DND-41 (cell line): Measurements from ENCODE around the gene ZCCHC2.

ENCODE experiments used
- ATAC-seq: fragments of 200-7000 bp; cut with Tn5 transposase; 3 replicates; pipeline ENCODE4 v1.9.1; 2021; ENCODE audit warnings: low read depth; ENCODE audit not compliant: insufficient read depth
- DNase-seq: peaks from one replicate; pipeline ENCODE4 v3.0.0-alpha.2; 2020
- H2AFZ ChIP-seq: 2 replicates; pipeline ENCODE4 v1.6.0; 2012; ENCODE audit warnings: low read depth, low read length
- H3K27ac ChIP-seq: 2 replicates; pipeline ENCODE4 v1.5.1; 2012; ENCODE audit warnings: low read length, inconsistent platforms
- H3K27me3 ChIP-seq: fragments of 200-600 bp; sonication (generic); 2 replicates; pipeline ENCODE4 v1.6.0; 2012; ENCODE audit warnings: low read length, mild to moderate bottlenecking, inconsistent platforms; ENCODE audit not compliant: insufficient read depth, poor library complexity
- H3K36me3 ChIP-seq: 2 replicates; pipeline ENCODE4 v1.5.1; 2012; ENCODE audit warnings: low read length, inconsistent platforms; ENCODE audit not compliant: insufficient read depth
- H3K4me1 ChIP-seq: 2 replicates; pipeline ENCODE4 v1.5.1; 2012; ENCODE audit warnings: mild to moderate bottlenecking, low read length; ENCODE audit not compliant: insufficient read depth
- H3K4me2 ChIP-seq: 2 replicates; pipeline ENCODE4 v1.6.0; 2012; ENCODE audit warnings: mild to moderate bottlenecking, moderate library complexity, low read length, inconsistent platforms; ENCODE audit not compliant: insufficient read depth
- H3K4me3 ChIP-seq, 2 experiments: fragments of 200-600 bp in 1 of 2; shearing (Covaris generic) in 1 of 2; 2 replicates each; pipeline ENCODE4 v1.5.1; 2012 to 2016; ENCODE audit warnings: inconsistent platforms in 2 of 2, low read length in 2 of 2, mild to moderate bottlenecking in 2 of 2, low read depth in 1 of 2, moderate library complexity in 1 of 2
- H3K79me2 ChIP-seq: 2 replicates; pipeline ENCODE4 v1.6.0; 2012; ENCODE audit warnings: low read length, inconsistent platforms; ENCODE audit not compliant: insufficient read depth
- H3K9ac ChIP-seq: 2 replicates; pipeline ENCODE4 v1.6.0; 2012; ENCODE audit warnings: low read depth, mild to moderate bottlenecking, inconsistent platforms, low read length, moderate library complexity
- H3K9me3 ChIP-seq: 2 replicates; pipeline ENCODE4 v1.5.1; 2012; ENCODE audit warnings: low read length, moderate library complexity, mild to moderate bottlenecking, inconsistent platforms; ENCODE audit not compliant: insufficient read depth, severe bottlenecking
- H4K20me1 ChIP-seq: 2 replicates; pipeline ENCODE4 v1.6.0; 2012; ENCODE audit warnings: low read length; ENCODE audit not compliant: insufficient read depth
- CTCF ChIP-seq: IDR thresholded peaks from 2 replicates; pipeline ENCODE4 v1.5.1; 2012; ENCODE audit warnings: borderline replicate concordance, low read length, moderate library complexity, mild to moderate bottlenecking; ENCODE audit not compliant: poor library complexity, severe bottlenecking; ENCODE audit errors: extremely low read depth
- EZH2 ChIP-seq: IDR thresholded peaks from 3 replicates; pipeline ENCODE4 v1.6.1; 2012; ENCODE audit warnings: borderline replicate concordance, low read depth, mild to moderate bottlenecking, moderate library complexity, low read length, inconsistent platforms; ENCODE audit not compliant: severe bottlenecking

ZCCHC2 gene

GRCh38 chr18:62609764-62610163, 86.9 kb downstream of the ZCCHC2 start:
- Histone ChIP-seq H3K4me1 (no peaks in the 10 kb centered on the region), H3K27ac (no peak overlapping the region), H3K36me3 (no peaks in the 10 kb centered on the region), H3K4me2 (no peak overlapping the region), H4K20me1 (no peaks in the 10 kb centered on the region), H3K9me3 (no peaks in the 10 kb centered on the region), H3K4me3 (no peak overlapping the region), H3K79me2 (no peaks in the 10 kb centered on the region), H3K27me3 (peaks cover 15% of the 10 kb centered on the region), H2AFZ (no peak overlapping the region), H3K9ac (no peak overlapping the region)
- DNase-seq (no peak), ATAC-seq (no peak)
- no peak for TF ChIP-seq CTCF
- TF ChIP-seq EZH2 = no peak

- Histone ChIP-seq H3K36me3 (no peaks in the 10 kb centered on the region), H3K9ac (no peak overlapping the region), H3K79me2 (no peaks in the 10 kb centered on the region), H2AFZ (no peak overlapping the region), H4K20me1 (no peaks in the 10 kb centered on the region), H3K4me1 (no peaks in the 10 kb centered on the region), H3K4me2 (no peak overlapping the region), H3K27me3 (peaks cover 16% of the 10 kb centered on the region), H3K9me3 (no peaks in the 10 kb centered on the region), H3K4me3 (no peak overlapping the region), H3K27ac (no peak overlapping the region)
- DNase-seq = no peak
- no peak for ATAC-seq
- no peak for TF ChIP-seq EZH2
- TF ChIP-seq CTCF = no peak
Measured at GRCh38 chr18:62610351-62610700, 87.5 kb downstream of the ZCCHC2 start.

DNA sequence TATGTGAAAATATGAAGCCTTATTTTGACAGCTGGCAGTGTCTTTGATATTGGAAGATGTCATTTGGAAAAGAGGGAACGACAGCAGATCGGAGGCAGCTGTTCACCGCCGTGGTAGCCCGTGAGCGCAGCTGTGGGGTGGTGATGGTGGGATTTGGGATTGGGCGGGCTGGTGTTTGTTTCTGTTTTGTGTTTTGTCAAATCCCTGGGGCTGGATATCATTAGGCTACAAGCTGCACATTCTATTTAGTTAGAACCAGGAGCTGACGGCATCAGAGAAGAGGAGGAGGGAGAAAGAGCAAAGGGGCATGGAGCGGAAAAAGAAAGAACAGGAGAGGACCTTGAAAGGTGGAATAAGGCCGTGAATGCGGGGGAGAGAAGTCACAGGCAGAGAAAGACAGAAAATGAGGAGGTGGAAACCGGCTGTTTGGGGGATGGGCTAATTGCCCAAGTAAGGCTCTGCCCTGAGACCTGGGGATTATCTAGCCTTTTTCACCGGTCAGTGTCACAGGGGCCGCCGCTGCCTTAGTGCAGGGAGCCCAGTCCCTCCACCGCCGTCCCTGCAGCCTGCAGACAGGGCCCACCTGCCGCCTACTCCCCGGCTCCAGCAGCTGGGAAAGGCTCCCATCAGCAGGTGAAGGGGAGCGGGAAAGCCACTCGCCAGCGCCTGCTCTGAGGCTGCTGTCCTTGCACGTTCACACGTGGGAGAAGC, 88.0 kb downstream of the ZCCHC2 start:
- Histone ChIP-seq H3K27me3 (peaks cover 16% of the 10 kb centered on the region), H3K4me3 (no peak overlapping the region), H2AFZ (no peak overlapping the region), H3K9ac (no peak overlapping the region), H4K20me1 (no peaks in the 10 kb centered on the region), H3K4me1 (no peaks in the 10 kb centered on the region), H3K36me3 (no peaks in the 10 kb centered on the region), H3K4me2 (no peak overlapping the region), H3K9me3 (no peaks in the 10 kb centered on the region), H3K79me2 (no peaks in the 10 kb centered on the region), H3K27ac (no peak overlapping the region)
- ATAC-seq = no peak
- no peak for TF ChIP-seq CTCF
- no peak for TF ChIP-seq EZH2
- DNase-seq = no peak
